Measurements from ENCODE around the gene RASGEF1C. TPM values are rescaled to one million over a fixed set of nuclear protein-coding genes. Genes with fewer than 3 reads are reported as not detected.

The RASGEF1C gene
- total and polyA plus RNA-seq, 9 donors, result 2.3 to 5.3 (median 3.5) TPM

DNA sequence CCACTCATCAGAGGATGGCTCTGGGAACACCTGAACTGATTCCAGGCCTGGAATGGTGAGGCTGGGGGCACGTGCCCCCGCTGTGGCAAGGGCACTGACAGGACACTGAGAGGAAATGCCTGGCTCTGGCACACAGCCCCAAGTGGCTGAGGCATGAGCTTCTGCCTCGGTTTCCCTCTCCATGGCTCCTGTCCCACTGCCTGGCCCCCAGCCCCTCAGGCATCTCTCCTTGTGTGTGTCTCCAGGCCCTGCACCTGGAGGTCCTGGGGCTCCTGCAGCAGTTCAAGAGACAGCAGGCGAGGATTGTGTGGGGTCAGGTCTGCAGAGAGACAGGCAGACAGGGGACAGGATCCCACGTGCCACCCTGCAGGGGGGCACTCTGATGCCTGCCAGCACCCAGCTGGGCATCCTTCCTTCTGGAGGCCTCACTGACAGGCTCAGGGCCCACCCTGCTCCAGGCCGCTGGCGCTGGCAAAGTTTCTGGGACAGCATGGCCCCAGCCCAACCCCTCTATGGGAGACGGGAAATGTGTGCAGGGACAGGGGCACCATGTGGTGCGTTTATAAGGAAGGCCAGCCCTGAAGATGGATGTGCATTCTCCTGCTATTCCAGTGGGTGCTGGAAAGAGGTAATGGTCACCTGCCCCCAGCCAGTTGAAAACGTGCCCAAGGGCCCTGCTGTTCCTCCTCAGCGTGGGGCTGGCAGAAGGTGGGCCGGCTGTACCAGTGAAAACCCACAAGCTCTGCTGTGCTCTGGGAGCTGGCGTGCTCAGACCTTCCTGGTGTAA is 66.0 kb downstream of the RASGEF1C start:
- no peak overlapping the region for H3K4me3 ChIP-seq (ENCODE audit: low read length)
- no peak overlapping the region for H3K27ac ChIP-seq (ENCODE audit: low read length)
- no peaks in the 10 kb centered on the region for H3K36me3 ChIP-seq (ENCODE audit: control insufficient read depth, insufficient read depth, low read length)
- DNase-seq, result no peak
- no peaks in the 10 kb centered on the region for H3K4me1 ChIP-seq (ENCODE audit: control insufficient read depth, insufficient read depth, low read length)
- H3K27me3 ChIP-seq (ENCODE audit: control insufficient read depth, insufficient read depth, low read length), result peaks cover 2% of the 10 kb centered on the region
- peaks cover 8% of the 10 kb centered on the region for H3K9me3 ChIP-seq (replicated peaks; ENCODE audit: control insufficient read depth, low read depth, low read length)
- 75% methylated on average over 12 of the region's 13 CpGs for WGBS (ENCODE audit: insufficient coverage)

DNA sequence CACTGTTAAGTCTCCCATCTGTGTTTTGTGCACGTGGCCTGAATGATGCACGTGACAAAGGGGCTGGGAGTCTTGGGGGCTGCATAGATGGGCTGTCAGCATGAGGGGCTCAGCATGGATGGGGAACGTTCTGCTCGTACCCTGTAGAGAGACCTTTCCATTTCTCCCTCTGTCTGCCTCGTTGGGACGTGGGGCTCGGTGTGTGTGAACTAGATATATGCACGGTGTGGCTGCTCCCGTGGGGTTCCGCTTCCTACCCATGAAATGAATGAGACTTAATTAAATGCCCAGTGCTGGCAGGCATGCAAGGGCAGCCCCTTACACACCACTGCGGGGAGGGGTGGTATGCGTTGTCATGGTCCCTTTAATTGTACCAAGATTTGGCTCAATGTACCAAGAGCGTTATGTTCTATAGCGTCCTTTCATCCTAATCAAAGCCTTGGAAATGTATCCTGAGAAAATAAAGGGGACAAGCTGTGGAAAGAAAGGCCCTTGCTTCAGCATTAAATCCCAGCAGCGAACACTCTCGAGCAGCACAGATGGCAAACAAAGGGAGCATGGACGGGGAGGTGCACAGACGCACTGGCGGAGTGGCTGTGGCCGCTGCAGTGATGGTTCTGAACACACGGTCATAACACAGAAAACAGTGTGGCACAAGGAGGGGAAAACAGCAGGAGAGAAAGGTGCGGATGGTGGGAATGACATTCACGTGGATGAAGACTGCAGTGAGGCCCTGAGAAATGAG is 66.8 kb downstream of the RASGEF1C start:
- 51% methylated on average over 10 of the region's 23 CpGs for whole genome bisulfite sequencing (ENCODE audit: insufficient coverage)
- no peak overlapping the region for H3K27ac ChIP-seq (ENCODE audit: low read length)

DNA sequence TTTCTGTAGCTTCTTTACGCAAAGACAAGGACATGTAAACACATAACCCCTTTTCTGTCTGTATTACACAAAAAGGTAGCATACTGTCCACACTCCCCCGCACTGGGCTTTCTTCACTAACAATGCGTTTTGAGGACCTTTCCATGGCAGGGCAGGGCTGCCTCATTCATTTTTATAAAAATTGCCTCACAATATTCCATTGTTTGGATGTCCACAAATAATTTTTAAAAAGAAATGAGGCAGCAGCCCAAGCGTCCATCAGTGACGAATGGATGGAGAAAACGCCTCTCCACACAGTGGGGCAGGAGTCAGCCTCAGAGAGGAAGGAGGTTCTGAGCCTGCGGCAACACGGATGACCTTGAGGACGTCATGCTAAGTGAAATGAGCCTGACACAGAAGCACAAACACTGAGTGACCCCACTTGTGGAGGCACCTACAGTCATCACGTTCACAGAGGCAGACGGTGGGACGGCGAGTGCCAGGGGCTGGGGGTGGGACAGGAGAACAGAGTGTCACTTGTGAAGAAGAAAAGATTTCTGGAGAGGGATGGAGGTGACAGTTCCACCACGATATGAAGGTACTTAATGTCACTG is 67.8 kb downstream of the RASGEF1C start:
- DNase-seq, result no peak
- H3K9me3 ChIP-seq (replicated peaks; ENCODE audit: control insufficient read depth, low read depth, low read length), result peaks cover 3% of the 10 kb centered on the region
- no peak overlapping the region for H3K27ac ChIP-seq (ENCODE audit: low read length)
- 72% methylated on average over 13 of the region's 14 CpGs for WGBS (ENCODE audit: insufficient coverage)
- peaks cover 2% of the 10 kb centered on the region for H3K27me3 ChIP-seq (ENCODE audit: control insufficient read depth, insufficient read depth, low read length)
- H3K36me3 ChIP-seq (ENCODE audit: control insufficient read depth, insufficient read depth, low read length), result no peaks in the 10 kb centered on the region
- H3K4me3 ChIP-seq (ENCODE audit: low read length), result no peak overlapping the region
- no peaks in the 10 kb centered on the region for H3K4me1 ChIP-seq (ENCODE audit: control insufficient read depth, insufficient read depth, low read length)

More for the DNA sequence above, 66.8 kb downstream of the RASGEF1C start:
- H3K27me3 ChIP-seq (ENCODE audit: control insufficient read depth, insufficient read depth, low read length), result peaks cover 2% of the 10 kb centered on the region
- no peak for DNase-seq
- H3K4me1 ChIP-seq (ENCODE audit: control insufficient read depth, insufficient read depth, low read length), result no peaks in the 10 kb centered on the region
- peaks cover 8% of the 10 kb centered on the region for H3K9me3 ChIP-seq (replicated peaks; ENCODE audit: control insufficient read depth, low read depth, low read length)
- H3K36me3 ChIP-seq (ENCODE audit: control insufficient read depth, insufficient read depth, low read length), result no peaks in the 10 kb centered on the region
- H3K4me3 ChIP-seq (ENCODE audit: low read length), result no peak overlapping the region

DNA sequence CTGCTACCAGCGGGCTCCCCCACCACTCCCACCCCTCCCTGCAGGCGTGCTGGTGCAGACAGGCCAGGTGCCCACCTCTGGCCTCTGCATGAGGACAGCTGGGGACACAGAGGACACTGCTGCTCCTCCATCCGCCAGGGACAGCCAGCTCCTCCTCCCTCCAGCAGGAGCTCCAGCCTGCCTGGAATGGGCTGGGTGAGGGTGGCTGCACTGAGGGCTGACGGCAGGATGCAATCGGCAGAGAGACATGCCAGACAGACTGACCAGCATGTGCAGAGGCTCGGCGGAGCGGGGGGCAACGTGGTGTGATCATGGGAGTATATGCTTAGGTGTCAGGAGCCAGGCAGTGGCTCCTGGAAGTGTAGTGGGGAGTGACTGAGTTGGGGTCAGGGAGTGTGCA is 68.4 kb downstream of the RASGEF1C start:
- WGBS (ENCODE audit: insufficient coverage), result 56% methylated on average over 6 of the region's 9 CpGs
- Histone ChIP-seq H3K27ac (ENCODE audit: low read length) (no peak overlapping the region), H3K36me3 (ENCODE audit: control insufficient read depth, insufficient read depth, low read length) (no peaks in the 10 kb centered on the region), H3K27me3 (ENCODE audit: control insufficient read depth, insufficient read depth, low read length) (peaks cover 2% of the 10 kb centered on the region), H3K4me1 (ENCODE audit: control insufficient read depth, insufficient read depth, low read length) (no peaks in the 10 kb centered on the region), H3K4me3 (ENCODE audit: low read length) (no peak overlapping the region), H3K9me3 (replicated peaks; ENCODE audit: control insufficient read depth, low read depth, low read length) (no peaks in the 10 kb centered on the region)
- DNase-seq, result no peak

DNA sequence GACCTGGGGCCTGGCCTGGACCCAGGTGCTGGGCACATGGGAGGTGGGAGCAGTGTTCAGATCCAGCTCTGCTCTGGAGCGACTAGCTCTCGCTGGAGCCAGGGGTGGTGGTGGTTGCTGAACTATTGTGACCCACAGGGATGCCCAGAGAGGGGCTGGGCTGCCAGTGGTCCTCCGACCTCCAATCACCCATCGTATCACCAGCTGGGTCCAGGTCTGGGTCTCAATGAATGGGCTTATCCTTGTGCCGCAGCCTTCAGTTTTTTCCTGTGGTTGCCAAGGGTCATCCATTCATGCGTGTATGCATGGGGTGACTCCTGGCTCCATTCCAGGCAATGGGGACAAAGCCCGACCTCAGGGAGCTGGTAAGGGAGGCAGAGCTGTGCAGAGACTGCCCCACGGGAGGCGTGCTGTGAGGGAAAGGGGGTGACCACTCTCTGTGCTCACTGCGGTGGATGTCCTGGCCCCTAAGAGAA is 68.9 kb downstream of the RASGEF1C start:
- no peaks in the 10 kb centered on the region for H3K9me3 ChIP-seq (replicated peaks; ENCODE audit: control insufficient read depth, low read depth, low read length)
- peaks cover 2% of the 10 kb centered on the region for H3K27me3 ChIP-seq (ENCODE audit: control insufficient read depth, insufficient read depth, low read length)
- no peak overlapping the region for H3K4me3 ChIP-seq (ENCODE audit: low read length)
- 71% methylated on average over 6 of the region's 10 CpGs for WGBS (ENCODE audit: insufficient coverage)
- H3K4me1 ChIP-seq (ENCODE audit: control insufficient read depth, insufficient read depth, low read length), result no peaks in the 10 kb centered on the region
- no peak overlapping the region for H3K27ac ChIP-seq (ENCODE audit: low read length)
- DNase-seq, result no peak
- no peaks in the 10 kb centered on the region for H3K36me3 ChIP-seq (ENCODE audit: control insufficient read depth, insufficient read depth, low read length)

DNA sequence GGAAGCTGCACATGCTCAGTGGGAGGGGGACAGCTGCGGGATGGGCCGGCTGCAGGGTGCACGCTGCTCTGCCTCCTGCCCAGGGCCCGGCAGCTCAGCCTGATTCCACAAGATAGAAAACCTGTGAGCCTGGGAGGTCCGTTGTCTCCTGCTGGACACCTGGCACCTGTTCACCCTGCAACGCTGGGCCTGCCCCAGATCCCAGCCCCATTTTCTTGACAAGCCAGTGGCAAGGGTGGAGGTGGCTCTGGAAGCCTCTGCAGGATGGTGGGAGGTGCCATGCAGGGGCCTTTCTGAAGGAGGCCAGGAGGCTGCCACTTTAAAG is 69.3 kb downstream of the RASGEF1C start:
- 62% methylated on average over 5 of the region's 6 CpGs for WGBS (ENCODE audit: insufficient coverage)
- Histone ChIP-seq H3K36me3 (ENCODE audit: control insufficient read depth, insufficient read depth, low read length) (no peaks in the 10 kb centered on the region), H3K27ac (ENCODE audit: low read length) (no peak overlapping the region), H3K4me3 (ENCODE audit: low read length) (no peak overlapping the region), H3K4me1 (ENCODE audit: control insufficient read depth, insufficient read depth, low read length) (no peaks in the 10 kb centered on the region), H3K9me3 (replicated peaks; ENCODE audit: control insufficient read depth, low read depth, low read length) (no peaks in the 10 kb centered on the region), H3K27me3 (ENCODE audit: control insufficient read depth, insufficient read depth, low read length) (peaks cover 2% of the 10 kb centered on the region)
- DNase-seq, result no peak

DNA sequence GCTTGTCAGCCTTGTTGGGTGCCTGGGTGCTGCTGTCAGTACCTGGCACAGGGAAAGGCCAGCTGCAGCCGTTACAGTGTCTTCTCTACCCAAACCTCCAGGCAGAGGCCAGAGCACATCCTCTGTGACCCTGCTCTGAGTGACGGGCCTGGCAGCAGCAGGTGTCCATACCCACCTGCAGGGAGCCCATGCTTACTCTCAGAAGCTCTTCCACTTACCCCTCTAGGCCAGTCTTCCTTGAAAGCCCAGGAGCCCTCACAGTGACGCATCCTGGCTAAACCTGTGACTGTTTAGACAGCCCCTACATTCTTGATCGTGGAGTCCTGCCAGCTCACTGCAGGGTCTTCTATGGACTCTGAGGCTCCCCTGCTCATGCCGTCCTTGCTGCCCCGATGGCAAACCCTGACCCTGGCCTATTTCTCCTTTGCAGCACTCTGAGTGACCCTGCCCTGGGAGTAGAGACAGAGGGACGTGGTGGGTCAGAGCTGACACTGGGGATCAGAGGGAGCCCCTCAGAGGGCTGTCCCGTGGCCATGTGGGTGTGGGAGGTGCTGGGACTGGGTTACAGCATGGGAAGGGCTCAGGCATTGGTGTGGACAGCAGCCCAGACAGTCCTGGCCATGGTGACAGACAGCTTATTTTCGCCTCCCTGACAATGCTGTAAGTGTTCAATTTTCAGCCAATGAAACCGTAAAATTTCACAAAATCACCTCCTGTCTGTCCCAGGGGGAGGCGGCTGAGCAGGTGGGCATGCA is 69.9 kb downstream of the RASGEF1C start:
- no peak overlapping the region for H3K4me3 ChIP-seq (ENCODE audit: low read length)
- no peaks in the 10 kb centered on the region for H3K9me3 ChIP-seq (replicated peaks; ENCODE audit: control insufficient read depth, low read depth, low read length)
- no peaks in the 10 kb centered on the region for H3K36me3 ChIP-seq (ENCODE audit: control insufficient read depth, insufficient read depth, low read length)
- 52% methylated on average over 9 of the region's 11 CpGs for WGBS (ENCODE audit: insufficient coverage)
- H3K27me3 ChIP-seq (ENCODE audit: control insufficient read depth, insufficient read depth, low read length), result peaks cover 2% of the 10 kb centered on the region
- no peak for DNase-seq
- H3K4me1 ChIP-seq (ENCODE audit: control insufficient read depth, insufficient read depth, low read length), result no peaks in the 10 kb centered on the region
- H3K27ac ChIP-seq (ENCODE audit: low read length), result no peak overlapping the region

DNA sequence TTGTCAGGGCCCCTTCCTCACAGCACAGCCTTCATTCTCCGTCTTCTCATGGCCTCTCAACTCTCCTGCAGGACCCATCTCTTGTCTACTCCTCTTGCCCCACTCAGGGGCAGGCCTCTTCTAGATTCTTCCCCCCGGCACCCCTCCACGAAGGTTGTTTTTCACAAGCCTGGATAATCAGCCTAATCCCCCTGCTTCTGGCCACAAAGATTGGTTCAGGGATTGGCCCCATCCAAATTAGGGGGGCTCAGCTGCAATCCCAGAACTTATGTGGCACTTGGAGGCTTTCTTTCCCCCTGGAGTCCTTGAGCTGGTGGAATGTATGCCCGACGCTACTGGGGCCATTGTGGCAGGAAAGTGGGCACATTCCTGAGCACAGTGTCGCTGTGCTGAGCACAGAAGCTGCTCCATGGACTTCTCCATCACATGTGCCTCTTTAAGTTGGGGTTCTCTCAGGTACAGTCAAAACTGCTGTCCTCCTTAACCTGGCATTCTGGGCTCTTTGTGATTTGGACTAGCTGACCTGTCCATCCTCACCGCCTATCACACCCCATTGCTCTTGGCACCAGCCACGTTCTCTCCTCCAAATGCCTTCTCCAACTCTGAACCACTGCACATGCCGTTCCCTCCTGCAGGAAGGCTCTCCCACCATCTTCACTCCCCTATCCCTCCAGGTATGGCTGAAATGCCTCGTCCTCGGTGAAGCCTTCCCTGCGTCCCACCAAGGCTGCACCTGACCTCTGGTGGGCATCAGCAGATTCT is 70.6 kb downstream of the RASGEF1C start:
- DNase-seq, result no peak
- Histone ChIP-seq H3K27me3 (ENCODE audit: control insufficient read depth, insufficient read depth, low read length) (peaks cover 2% of the 10 kb centered on the region), H3K9me3 (replicated peaks; ENCODE audit: control insufficient read depth, low read depth, low read length) (no peaks in the 10 kb centered on the region), H3K27ac (ENCODE audit: low read length) (no peak overlapping the region), H3K4me3 (ENCODE audit: low read length) (no peak overlapping the region), H3K36me3 (ENCODE audit: control insufficient read depth, insufficient read depth, low read length) (no peaks in the 10 kb centered on the region), H3K4me1 (ENCODE audit: control insufficient read depth, insufficient read depth, low read length) (no peaks in the 10 kb centered on the region)
- 70% methylated on average over 12 of the region's 12 CpGs for WGBS (ENCODE audit: insufficient coverage)

DNA sequence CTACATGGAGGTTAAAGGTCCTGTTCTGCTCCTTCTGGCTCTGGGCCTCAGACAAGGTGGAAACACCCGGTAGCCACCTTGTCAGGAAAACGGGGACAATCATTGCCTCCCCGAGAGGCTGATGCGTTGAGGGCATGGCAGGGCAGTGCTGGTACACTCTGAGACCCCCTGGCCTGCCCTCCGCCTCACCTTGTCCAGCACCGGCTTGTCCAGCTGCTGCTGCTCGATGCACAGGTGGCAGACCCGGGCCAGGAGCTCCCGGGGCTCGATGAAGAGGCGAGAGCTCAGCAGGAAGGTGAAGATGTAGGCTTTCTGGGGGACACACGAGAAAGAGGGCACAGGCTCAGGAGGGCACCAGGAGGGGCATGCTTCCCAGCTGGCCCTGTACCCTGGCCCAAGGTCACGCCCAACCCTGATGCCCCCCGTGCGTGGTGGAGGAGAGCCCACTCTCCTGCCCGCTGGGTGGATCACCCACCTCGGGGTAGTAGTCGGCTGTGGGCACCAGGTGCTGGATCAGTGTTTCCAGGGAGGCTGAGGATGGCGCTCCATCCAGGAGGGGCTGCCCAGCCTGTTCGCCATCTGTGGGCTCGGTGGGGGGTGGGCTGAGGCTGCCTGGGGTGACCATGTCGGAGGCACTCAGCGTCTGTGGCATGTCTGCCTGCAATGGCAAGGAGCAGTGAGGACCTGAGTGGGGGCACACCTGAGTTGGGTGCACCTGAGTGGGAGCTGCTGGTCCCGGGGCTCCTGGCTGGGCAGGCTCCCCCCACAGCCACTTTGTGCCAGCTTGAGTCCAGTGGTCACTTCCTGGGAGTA is 71.4 kb downstream of the RASGEF1C start:
- no peak overlapping the region for H3K4me3 ChIP-seq (ENCODE audit: low read length)
- H3K36me3 ChIP-seq (ENCODE audit: control insufficient read depth, insufficient read depth, low read length), result no peaks in the 10 kb centered on the region
- no peak for DNase-seq
- no peaks in the 10 kb centered on the region for H3K4me1 ChIP-seq (ENCODE audit: control insufficient read depth, insufficient read depth, low read length)
- no peaks in the 10 kb centered on the region for H3K9me3 ChIP-seq (replicated peaks; ENCODE audit: control insufficient read depth, low read depth, low read length)
- no peaks in the 10 kb centered on the region for H3K27me3 ChIP-seq (ENCODE audit: control insufficient read depth, insufficient read depth, low read length)
- WGBS (ENCODE audit: insufficient coverage), result 85% methylated on average over 24 of the region's 24 CpGs
- no peak overlapping the region for H3K27ac ChIP-seq (ENCODE audit: low read length)
